SIG-M5 treated with dmso at 0.1 percent for 504 hours (cell line): ENCODE data around the gene C2orf42.
A peak's percentile ranks its signal among the peaks of the same experiment; 100 is the strongest.
"Not testable (repeated sequence)": the region's sequence is repeated elsewhere in the genome, so short reads cannot be mapped to it uniquely, and the experiment has no call there.

ENCODE experiments used
- DNase-seq: peaks from one replicate; lab custom pipeline; 2025; ENCODE audit not compliant: unreplicated experiment; lab: John Stamatoyannopoulos, UW

Gene C2orf42

GRCh38 chr2:70106138-70106537 lies 84.7 kb downstream of the C2orf42 start:
- DNase-seq, result not testable (repeated sequence)

GRCh38 chr2:70104231-70105111 lies 86.3 kb downstream of the C2orf42 start:
- DNase-seq, result peak; percentile 74

DNA sequence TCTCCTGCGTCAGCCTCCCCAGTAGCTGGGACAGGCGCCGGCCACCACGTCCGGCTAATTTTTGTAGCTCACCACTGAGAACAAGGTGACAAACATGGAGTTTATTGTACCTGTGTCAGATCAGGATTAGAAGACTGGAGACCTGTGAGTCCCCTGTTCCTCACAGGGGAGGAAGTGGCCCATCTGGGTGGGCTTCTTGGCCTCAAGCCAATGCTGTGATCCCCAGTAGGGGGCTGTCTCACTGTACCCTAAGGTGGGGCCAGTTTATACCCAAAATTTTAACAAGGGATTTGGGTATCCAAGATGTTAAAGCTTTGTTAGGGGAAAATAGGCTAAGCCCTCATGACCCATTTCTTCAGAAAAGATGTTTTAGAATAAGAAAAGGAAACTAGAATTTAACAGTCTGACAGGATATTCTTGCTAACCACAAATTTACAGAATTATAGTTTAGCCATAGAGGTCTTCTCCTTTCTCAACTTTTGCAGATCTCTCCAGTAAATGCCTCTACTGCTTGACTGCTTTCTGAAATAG lies 87.2 kb downstream of the C2orf42 start:
- DNase-seq, result no peak

- DNase-seq, result not testable (repeated sequence)
Observed at GRCh38 chr2:70102323-70102905, 88.4 kb downstream of the C2orf42 start.

DNA sequence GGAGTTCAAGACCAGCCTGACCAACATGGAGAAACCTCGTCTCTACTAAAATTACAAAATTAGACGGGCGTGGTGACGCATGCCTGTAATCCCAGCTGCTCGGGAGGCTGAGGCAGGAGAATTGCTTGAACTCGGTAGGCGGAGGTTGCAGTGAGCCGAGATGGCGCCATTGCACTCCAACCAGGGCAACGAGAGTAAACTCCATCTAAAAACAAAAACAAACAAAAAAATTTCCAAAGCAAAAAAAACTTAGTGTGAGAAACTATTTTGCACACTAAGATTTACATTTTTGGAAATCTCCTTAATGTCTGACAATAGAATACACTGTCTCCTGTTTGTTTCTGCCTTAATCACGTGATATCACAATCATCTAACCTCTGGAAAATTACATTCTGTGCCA lies 89.1 kb downstream of the C2orf42 start:
- not testable (repeated sequence) for DNase-seq

- DNase-seq, result no peak
Observed at GRCh38 chr2:70101174-70101573, 89.6 kb downstream of the C2orf42 start.
